ENCODE data around the gene ST6GALNAC5.
"Not testable (repeated sequence)": the region's sequence is repeated elsewhere in the genome, so short reads cannot be mapped to it uniquely, and the experiment has no call there.

The ST6GALNAC5 gene

GRCh38 chr1:76867342-76868130 is at the start of gene ST6GALNAC5:
Gene ST6GALNAC5, plus strand, starts transcription at chr1:76867480.
- no peak for DNase-seq

GRCh38 chr1:76820028-76820427 is 47.3 kb upstream of the ST6GALNAC5 start:
- no peak for DNase-seq

GRCh38 chr1:76822961-76823360 is 44.3 kb upstream of the ST6GALNAC5 start:
- not testable (repeated sequence) for DNase-seq

GRCh38 chr1:76824106-76824505 is 43.2 kb upstream of the ST6GALNAC5 start:
- no peak for DNase-seq

- DNase-seq, result no peak
Observed at GRCh38 chr1:76826072-76826845, 41.0 kb upstream of the ST6GALNAC5 start.

GRCh38 chr1:76827066-76827465 is 40.2 kb upstream of the ST6GALNAC5 start:
- DNase-seq, result no peak

- no peak for DNase-seq
Observed at GRCh38 chr1:76830373-76830772, 36.9 kb upstream of the ST6GALNAC5 start.

GRCh38 chr1:76832521-76832920 is 34.8 kb upstream of the ST6GALNAC5 start:
- no peak for DNase-seq

- no peak for DNase-seq
Observed at GRCh38 chr1:76833151-76833550, 34.1 kb upstream of the ST6GALNAC5 start.

GRCh38 chr1:76833856-76834255 is 33.4 kb upstream of the ST6GALNAC5 start:
- no peak for DNase-seq

- DNase-seq, result no peak
Observed at GRCh38 chr1:76835203-76835602, 32.1 kb upstream of the ST6GALNAC5 start.

- no peak for DNase-seq
Observed at GRCh38 chr1:76840278-76840677, 27.0 kb upstream of the ST6GALNAC5 start.

GRCh38 chr1:76841460-76841859 is 25.8 kb upstream of the ST6GALNAC5 start:
- no peak for DNase-seq

- DNase-seq, result no peak
Observed at GRCh38 chr1:76843821-76844464, 23.3 kb upstream of the ST6GALNAC5 start.

- no peak for DNase-seq
Observed at GRCh38 chr1:76854255-76854654, 13.0 kb upstream of the ST6GALNAC5 start.

- DNase-seq, result no peak
Observed at GRCh38 chr1:76856104-76856503, 11.2 kb upstream of the ST6GALNAC5 start.

GRCh38 chr1:76857138-76857537 is 10.1 kb upstream of the ST6GALNAC5 start:
- no peak for DNase-seq

- DNase-seq, result no peak
Observed at GRCh38 chr1:76857973-76858372, 9.3 kb upstream of the ST6GALNAC5 start.

GRCh38 chr1:76861149-76861548 is 6.1 kb upstream of the ST6GALNAC5 start:
- no peak for DNase-seq

- no peak for DNase-seq
Observed at GRCh38 chr1:76862447-76862846, 4.8 kb upstream of the ST6GALNAC5 start.

- no peak for DNase-seq
Observed at GRCh38 chr1:76864383-76864782, 2.9 kb upstream of the ST6GALNAC5 start.

- no peak for DNase-seq
Observed at GRCh38 chr1:76865696-76866286, 1.5 kb upstream of the ST6GALNAC5 start.

GRCh38 chr1:76866566-76866965 is 714 bp upstream of the ST6GALNAC5 start:
- no peak for DNase-seq
